Anterior cingulate cortex (tissue), 58 donors: Measurements from ENCODE around the gene SFR1.
"Not testable (repeated sequence)": the region's sequence is repeated elsewhere in the genome, so short reads cannot be mapped to it uniquely, and the experiment has no call there.

Experiments
- DNase-seq, 58 donors: peaks; one replicate each; lab custom pipeline; 2025; lab: John Stamatoyannopoulos, UW

Gene SFR1

DNA sequence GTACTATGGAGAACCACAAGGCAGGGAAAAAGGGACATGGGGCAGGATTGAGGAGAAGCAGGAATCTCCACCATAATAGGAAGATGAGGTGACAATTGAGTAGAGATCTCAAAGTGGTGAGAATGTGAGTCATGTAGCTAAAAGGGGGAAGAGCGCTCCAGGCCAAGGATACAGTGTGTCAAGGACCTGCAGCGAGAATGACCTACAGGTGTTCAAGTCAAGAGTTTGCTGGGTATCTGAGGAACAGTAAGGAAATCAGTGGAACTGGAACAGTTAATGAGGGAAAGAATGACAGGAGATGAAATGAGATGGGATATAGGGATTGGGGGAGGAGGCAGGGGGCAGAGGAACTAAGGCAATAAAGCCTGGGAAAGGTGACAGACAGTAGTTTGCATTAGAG is 33.6 kb downstream of the SFR1 start:
- DNase-seq: no peak

DNA sequence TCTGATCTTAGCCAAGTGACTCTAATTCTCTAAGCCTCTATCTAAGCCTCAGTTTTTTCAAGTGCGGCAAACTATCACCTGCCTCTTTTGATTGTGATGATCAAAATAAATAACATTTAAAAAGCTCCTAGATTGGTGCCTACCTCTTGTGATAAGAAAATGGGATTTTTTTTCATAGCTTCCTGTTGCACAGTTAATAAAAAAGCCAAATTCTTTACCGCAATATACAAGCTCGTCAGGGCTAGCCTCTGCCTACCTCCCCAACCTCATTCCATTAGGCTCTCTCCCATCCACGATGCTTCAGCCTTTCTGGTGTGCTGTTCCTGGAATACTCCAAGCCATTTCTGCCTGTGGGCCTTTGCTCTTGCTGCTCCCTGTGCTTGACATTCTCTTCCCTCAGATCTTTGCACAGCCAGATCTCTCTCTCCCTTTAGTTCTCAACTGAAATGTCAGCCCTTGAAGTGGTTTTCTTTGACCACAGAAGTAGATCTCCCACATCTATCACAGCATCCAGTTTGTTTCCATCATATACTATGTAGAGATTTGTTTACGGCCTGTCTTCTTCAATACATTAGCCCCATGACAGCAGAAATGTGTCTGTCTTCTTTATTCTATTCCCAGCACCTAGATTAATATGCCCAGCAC is 48.8 kb downstream of the SFR1 start:
- DNase-seq: no peak

DNA sequence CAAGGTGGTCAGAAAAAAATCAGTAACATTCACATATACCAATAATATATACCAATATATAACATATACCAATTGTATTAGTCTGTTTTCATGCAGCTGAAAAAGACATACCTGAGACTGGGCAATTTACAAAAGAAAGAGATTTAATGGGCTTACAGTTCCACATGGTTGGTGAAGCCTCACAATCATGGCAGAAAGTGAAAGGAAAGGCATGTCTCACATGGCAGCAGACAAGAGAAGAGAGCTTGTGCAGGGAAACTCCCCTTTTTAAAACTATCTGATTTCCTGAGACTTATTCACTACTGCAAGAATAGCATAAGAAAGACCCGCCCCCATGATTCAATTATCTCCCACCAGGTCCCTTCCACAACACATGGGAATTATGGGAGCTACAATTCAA is 52.2 kb downstream of the SFR1 start:
- DNase-seq: not testable (repeated sequence)
